Central memory CD8-positive, alpha-beta T cell (primary cell): ENCODE measurements around the gene MEF2C.
"Not testable (repeated sequence)": the region's sequence is repeated elsewhere in the genome, so short reads cannot be mapped to it uniquely, and the experiment has no call there.

Source experiments
- ATAC-seq: fragments of 150-1000 bp; cut with Tn5 transposase; replicated peaks from 2 replicates; pipeline ENCODE4 v1.10.0; 2022; ENCODE audit warnings: mild to moderate bottlenecking, moderate FRiP score, moderate number of reproducible peaks; ENCODE audit not compliant: poor library complexity, severe bottlenecking; ENCODE audit errors: extremely low read depth
- DNase-seq, 2 donors: peaks; one replicate each; pipeline ENCODE4 v3.0.0; 2021; ENCODE audit warnings: low spot score in 2 of 2
- H3K27ac Mint-ChIP-seq: one replicate; pipeline ENCODE4 v1.8.0; 2022; ENCODE audit warnings: low read depth, mild to moderate bottlenecking, moderate library complexity, mixed read lengths
- H3K27me3 Mint-ChIP-seq: one replicate; pipeline ENCODE4 v1.8.0; 2022; ENCODE audit warnings: mixed read lengths
- H3K36me3 Mint-ChIP-seq: one replicate; pipeline ENCODE4 v1.8.0; 2022; ENCODE audit warnings: mild to moderate bottlenecking, moderate library complexity, mixed read lengths; ENCODE audit not compliant: insufficient read depth
- H3K4me1 Mint-ChIP-seq: one replicate; pipeline ENCODE4 v1.8.0; 2022; ENCODE audit warnings: mixed read lengths
- H3K4me3 Mint-ChIP-seq: one replicate; pipeline ENCODE4 v1.8.0; 2022; ENCODE audit warnings: mild to moderate bottlenecking, moderate library complexity, mixed read lengths
- H3K9me3 Mint-ChIP-seq: one replicate; pipeline ENCODE4 v1.8.0; 2022; ENCODE audit warnings: mixed read lengths

MEF2C gene

DNA sequence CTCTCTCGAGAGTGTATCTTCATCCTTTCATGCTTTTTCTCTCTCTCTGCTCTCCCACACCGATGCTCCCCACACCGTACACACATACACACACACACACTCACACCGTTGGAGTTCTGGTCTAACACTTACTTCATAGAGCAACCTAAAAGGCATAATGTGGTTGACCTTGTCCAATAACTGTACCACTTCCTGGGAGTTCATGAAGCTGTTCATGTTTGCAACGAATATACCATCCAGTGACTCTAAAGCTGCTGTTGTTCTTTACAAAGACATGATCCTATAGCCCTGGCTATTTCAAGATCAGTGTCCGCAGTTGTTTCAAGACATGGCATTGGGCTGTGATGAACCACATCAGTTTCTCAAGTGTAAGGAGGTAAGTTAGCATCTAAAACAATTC lies 10.0 kb downstream of the MEF2C start:
- no peak overlapping the region for H3K4me3 Mint-ChIP-seq
- no peak for DNase-seq
- no peaks in the 10 kb centered on the region for H3K27me3 Mint-ChIP-seq
- no peak for ATAC-seq
- no peaks in the 10 kb centered on the region for H3K4me1 Mint-ChIP-seq
- no peaks in the 10 kb centered on the region for H3K9me3 Mint-ChIP-seq
- H3K36me3 Mint-ChIP-seq = no peaks in the 10 kb centered on the region
- H3K27ac Mint-ChIP-seq = no peak overlapping the region

DNA sequence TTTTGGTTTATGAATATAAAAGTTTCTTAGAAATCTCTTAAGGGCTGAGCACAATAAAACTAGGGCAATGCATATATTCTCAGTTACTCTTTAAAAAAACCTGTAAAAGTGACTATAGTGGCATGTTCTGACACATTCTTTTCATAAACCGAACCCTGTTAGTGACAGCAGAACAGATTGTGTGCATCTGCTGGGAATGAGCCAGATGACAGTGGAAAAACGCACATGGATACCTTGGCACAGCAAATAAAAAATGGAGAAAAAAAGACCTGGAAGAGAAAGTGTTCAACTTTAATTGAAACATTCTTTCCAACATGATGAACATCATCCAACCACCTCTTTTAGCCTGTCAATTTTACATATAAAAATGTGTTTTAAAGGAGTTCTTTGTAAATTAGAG lies 12.7 kb downstream of the MEF2C start:
- no peaks in the 10 kb centered on the region for H3K27me3 Mint-ChIP-seq
- no peak overlapping the region for H3K27ac Mint-ChIP-seq
- ATAC-seq (no peak), DNase-seq (no peak)
- H3K36me3 Mint-ChIP-seq = peaks cover 1% of the 10 kb centered on the region
- no peak overlapping the region for H3K4me3 Mint-ChIP-seq
- H3K9me3 Mint-ChIP-seq = no peaks in the 10 kb centered on the region
- no peaks in the 10 kb centered on the region for H3K4me1 Mint-ChIP-seq

DNA sequence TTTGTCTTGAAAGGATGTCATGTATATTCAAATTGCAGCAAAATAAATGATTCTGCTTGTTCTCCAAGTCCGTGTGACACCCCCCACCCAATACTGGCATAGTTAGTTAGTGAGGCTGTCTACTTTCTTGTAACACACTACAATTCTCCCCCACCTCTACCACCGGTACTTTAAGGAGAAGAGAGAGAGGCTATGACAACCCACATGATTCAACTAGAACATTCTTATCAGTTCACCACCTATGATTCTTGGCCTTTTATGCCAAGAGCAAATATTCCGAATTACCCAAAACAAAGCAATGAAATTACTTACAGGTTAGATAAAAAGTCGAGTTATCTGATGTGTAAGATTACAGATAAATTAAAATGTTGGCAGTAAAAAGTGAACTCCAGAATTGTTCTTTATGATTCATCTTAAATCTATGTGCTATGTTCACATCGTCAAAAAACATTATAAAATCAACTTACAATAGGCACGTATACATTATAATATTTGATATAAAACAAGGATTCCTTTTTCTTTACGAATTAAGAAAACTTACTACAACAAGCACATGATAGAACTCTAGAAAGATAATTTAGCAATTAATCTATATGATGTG lies 14.4 kb downstream of the MEF2C start:
- DNase-seq (no peak), ATAC-seq (no peak)
- Mint-ChIP-seq H3K27ac (no peak overlapping the region), H3K4me1 (no peaks in the 10 kb centered on the region), H3K9me3 (no peaks in the 10 kb centered on the region), H3K4me3 (no peak overlapping the region), H3K27me3 (no peaks in the 10 kb centered on the region), H3K36me3 (peaks cover 1% of the 10 kb centered on the region)

DNA sequence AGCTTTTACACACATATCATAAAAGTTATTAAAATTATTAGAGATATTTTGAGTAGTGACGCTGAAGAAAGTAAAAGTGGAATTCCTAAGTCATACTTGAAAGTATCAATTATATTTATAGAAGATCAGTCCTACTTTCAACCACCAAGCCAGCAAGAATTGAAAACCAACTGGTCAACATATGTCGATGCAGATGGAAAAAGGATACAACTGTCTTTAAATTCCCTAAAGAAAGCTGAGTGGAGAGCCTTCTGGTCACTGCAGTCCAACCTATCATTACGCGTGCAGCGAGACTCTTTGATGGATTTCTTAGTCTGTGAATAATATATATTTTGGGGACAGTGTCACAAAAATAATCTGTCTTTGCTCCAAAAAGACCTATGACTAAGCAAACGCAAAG lies 15.3 kb downstream of the MEF2C start:
- no peak for ATAC-seq
- H3K4me3 Mint-ChIP-seq = no peak overlapping the region
- no peaks in the 10 kb centered on the region for H3K27me3 Mint-ChIP-seq
- H3K27ac Mint-ChIP-seq = no peak overlapping the region
- no peaks in the 10 kb centered on the region for H3K4me1 Mint-ChIP-seq
- peaks cover 1% of the 10 kb centered on the region for H3K36me3 Mint-ChIP-seq
- no peak for DNase-seq
- no peaks in the 10 kb centered on the region for H3K9me3 Mint-ChIP-seq

DNA sequence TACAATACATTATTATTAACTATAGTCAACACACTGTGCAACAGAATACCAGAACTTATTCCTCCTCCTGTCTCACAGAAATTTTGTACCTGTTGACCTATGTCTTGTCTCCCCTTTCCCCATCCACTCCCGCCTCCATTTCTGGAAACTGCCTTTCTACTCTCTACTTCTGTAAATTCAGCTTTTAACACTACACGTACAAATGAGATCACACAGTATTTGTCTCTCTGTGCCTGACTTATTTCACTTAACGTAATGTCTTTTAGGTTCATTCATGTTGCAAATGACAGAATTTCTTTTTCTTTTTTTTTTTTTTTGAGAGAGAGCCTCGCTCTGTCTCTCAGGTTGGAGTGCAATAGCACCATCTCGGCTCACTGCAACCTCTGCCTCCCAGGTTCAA lies 19.5 kb downstream of the MEF2C start:
- Mint-ChIP-seq H3K9me3 (no peaks in the 10 kb centered on the region), H3K27ac (no peak overlapping the region), H3K36me3 (peaks cover 1% of the 10 kb centered on the region), H3K4me1 (no peaks in the 10 kb centered on the region), H3K4me3 (no peak overlapping the region), H3K27me3 (no peaks in the 10 kb centered on the region)
- ATAC-seq = no peak
- no peak for DNase-seq

DNA sequence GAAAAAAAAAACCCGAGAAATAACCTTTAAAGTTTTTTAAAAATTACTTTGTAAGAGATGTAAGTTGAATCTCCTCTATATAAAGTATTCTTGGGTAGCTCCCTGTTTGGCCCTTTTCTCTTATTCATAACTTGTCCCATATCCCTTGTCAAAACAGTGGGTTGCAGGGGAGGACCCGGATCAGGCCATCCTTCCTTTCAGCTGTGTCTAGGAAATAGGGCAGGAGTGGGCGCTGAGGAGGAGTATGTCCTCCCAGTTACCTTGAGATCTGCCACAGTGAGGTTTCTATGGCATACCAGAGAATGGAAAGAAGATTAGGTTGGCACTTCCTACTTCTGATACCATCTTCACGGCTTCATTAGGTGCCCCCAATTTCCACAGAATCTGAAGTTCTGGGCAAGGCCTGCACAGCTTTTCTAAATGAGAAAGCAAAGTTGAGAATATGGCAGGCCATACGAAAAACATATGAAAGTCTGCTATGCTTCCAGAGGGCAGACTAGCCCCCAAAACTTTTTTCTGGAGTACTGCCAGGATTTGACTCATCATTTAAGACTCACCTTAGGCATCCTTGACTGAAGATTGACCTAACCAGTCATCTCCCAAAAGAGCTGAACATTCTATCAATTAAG lies 20.3 kb downstream of the MEF2C start:
- ATAC-seq (no peak), DNase-seq (no peak)
- H3K36me3 Mint-ChIP-seq = peaks cover 1% of the 10 kb centered on the region
- no peaks in the 10 kb centered on the region for H3K9me3 Mint-ChIP-seq
- H3K27ac Mint-ChIP-seq = no peak overlapping the region
- no peaks in the 10 kb centered on the region for H3K4me1 Mint-ChIP-seq
- H3K4me3 Mint-ChIP-seq = no peak overlapping the region
- no peaks in the 10 kb centered on the region for H3K27me3 Mint-ChIP-seq

DNA sequence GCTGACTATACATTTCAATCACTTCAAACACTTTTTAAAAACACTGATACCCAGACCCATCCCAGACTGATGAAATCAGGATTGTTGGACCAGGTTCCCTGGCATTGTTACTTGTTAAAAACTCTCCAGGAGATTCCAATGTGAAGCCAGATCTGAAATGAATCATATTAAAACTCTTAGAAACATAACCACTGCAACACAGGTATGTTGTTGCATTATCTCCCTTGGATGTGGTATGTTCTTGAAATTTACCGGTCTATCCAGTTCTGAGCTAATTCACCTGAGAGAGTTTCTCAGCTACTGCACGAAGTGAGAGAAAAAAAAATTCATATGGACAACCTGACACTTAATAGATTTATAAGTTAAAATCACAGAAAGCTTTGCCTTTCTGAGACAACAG lies 21.8 kb downstream of the MEF2C start:
- Mint-ChIP-seq H3K4me1 (no peaks in the 10 kb centered on the region), H3K4me3 (no peak overlapping the region), H3K27me3 (no peaks in the 10 kb centered on the region), H3K36me3 (no peaks in the 10 kb centered on the region), H3K9me3 (no peaks in the 10 kb centered on the region), H3K27ac (no peak overlapping the region)
- no peak for ATAC-seq
- DNase-seq = no peak

DNA sequence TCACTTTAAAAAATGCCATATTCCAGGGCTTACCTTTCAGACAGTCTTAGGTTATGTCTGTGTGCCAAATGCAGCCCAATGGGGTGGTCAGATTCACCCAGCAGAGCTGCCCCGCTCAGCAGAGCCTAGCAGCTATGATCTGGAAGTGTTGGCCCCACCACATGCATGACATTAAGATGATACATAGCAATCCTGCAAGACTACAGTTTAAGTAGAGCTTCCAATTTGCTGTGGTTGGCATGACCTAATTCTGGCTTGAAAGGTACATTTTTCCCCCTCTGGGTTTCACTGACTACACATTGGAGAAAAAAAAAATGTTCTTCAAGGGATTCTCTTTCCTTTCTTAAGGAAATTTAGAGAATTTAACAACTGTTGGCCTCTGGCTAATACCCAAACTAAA lies 22.5 kb downstream of the MEF2C start:
- Mint-ChIP-seq H3K27ac (no peak overlapping the region), H3K27me3 (no peaks in the 10 kb centered on the region), H3K36me3 (no peaks in the 10 kb centered on the region), H3K9me3 (no peaks in the 10 kb centered on the region), H3K4me1 (no peaks in the 10 kb centered on the region), H3K4me3 (no peak overlapping the region)
- no peak for DNase-seq
- no peak for ATAC-seq

DNA sequence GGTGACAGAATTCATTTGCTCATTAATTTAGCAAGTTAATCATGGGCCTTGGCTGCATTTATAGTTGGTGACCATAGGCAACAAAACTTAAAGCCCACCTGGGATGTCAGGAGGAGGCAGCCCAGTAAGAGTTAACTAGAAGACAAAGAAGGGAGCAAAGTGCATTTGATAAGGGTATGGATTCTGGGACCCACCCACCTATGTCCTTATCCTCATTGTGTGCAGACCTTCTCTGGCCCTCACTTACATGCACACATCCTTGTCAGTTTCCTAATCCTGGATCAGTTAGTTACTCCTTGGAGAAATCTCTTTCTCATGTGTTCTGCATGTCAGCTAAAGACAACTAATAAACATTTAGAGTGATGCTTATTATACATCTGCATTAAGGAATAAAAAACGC lies 24.6 kb downstream of the MEF2C start:
- Mint-ChIP-seq H3K4me1 (no peaks in the 10 kb centered on the region), H3K27me3 (no peaks in the 10 kb centered on the region), H3K27ac (no peak overlapping the region), H3K9me3 (peaks cover 5% of the 10 kb centered on the region), H3K4me3 (no peak overlapping the region), H3K36me3 (no peaks in the 10 kb centered on the region)
- DNase-seq (no peak), ATAC-seq (no peak)

DNA sequence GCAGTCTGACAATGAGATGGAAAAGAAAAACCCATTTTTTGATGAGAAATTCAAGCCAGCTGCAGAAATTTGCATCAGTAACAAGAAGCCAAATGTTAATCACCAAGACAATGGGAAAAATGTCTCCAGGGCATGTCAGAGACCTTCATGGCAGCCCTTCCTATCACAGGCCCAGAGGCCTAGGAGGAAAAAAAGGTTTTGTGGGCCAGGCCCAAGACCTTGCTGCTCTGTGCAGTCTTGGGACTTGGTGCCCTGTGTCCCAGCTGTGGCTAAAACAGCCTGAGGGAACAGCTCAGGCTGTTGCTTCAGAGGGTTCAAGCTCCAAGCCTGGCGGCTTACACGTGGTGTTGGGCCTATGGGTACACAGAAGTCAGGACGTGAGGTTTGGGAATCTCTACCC lies 26.6 kb downstream of the MEF2C start:
- H3K4me3 Mint-ChIP-seq, DNase-seq, H3K9me3 Mint-ChIP-seq, H3K27me3 Mint-ChIP-seq, H3K4me1 Mint-ChIP-seq, H3K27ac Mint-ChIP-seq, ATAC-seq, H3K36me3 Mint-ChIP-seq: not testable (repeated sequence)

DNA sequence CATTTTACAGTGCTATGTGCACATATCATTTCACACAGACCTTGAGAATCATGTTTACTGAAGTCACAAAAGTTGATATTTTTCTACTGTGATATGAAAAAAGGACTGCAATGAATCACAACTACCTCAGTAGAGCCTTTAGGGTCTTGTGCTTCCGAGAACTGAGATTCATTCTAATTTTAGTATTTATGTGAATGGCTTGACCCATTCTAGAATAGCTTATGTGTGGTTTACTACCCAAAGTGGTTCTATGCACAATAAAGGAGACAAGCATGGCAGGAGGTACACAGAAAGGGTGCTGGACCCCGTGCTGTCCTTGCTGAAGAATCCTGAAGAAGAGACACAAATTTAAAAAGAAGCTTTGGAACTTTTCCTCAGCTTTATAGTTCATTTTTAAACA lies 28.2 kb downstream of the MEF2C start:
- H3K9me3 Mint-ChIP-seq = peaks cover 5% of the 10 kb centered on the region
- H3K27ac Mint-ChIP-seq = no peak overlapping the region
- no peak for ATAC-seq
- no peaks in the 10 kb centered on the region for H3K36me3 Mint-ChIP-seq
- no peaks in the 10 kb centered on the region for H3K27me3 Mint-ChIP-seq
- H3K4me3 Mint-ChIP-seq = no peak overlapping the region
- no peak for DNase-seq
- H3K4me1 Mint-ChIP-seq = no peaks in the 10 kb centered on the region

DNA sequence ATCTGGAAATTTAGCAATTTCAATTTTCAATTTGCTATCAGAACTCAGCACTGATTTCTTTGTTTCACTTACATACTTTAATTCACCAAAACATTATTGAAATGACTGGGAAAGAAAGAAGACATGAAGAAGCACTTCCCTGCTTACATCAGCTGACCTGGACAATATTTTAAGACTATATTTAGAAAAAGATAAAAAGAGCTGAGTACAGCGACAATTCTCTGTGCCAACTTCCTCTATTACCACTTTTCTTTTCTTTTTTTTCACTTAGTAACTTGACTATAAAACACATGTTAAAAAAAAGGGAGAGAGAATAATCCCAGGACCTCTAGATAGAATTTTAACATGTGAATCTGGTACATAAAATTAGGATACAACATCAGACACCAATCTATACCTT lies 35.6 kb downstream of the MEF2C start:
- Mint-ChIP-seq H3K4me1 (no peaks in the 10 kb centered on the region), H3K4me3 (no peak overlapping the region), H3K36me3 (no peaks in the 10 kb centered on the region), H3K9me3 (no peaks in the 10 kb centered on the region), H3K27ac (no peak overlapping the region), H3K27me3 (no peaks in the 10 kb centered on the region)
- ATAC-seq (no peak), DNase-seq (no peak)

DNA sequence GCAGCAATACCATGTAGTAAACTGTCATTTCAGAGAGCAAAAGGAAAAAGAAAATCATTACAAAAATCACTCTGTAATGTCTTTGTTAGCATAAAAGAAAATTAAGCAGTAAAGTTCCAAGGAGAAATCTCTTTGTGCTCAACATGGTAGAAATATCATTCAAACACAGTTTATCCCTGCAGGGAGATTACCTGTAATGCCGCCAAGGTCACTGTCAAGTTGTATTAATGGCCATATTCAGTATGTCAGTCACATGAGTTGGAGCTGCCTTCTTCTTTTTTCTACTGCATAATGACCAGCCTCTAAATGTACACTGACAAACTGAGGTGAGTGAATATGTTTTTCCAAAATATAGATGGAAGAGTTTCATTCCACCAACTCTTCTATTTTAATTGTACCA lies 36.5 kb downstream of the MEF2C start:
- H3K27ac Mint-ChIP-seq = no peak overlapping the region
- H3K36me3 Mint-ChIP-seq = no peaks in the 10 kb centered on the region
- no peaks in the 10 kb centered on the region for H3K9me3 Mint-ChIP-seq
- H3K4me1 Mint-ChIP-seq = no peaks in the 10 kb centered on the region
- DNase-seq = no peak
- H3K4me3 Mint-ChIP-seq = no peak overlapping the region
- no peak for ATAC-seq
- H3K27me3 Mint-ChIP-seq = no peaks in the 10 kb centered on the region
